ENCODE data around the gene MAN1B1.
"Not testable (repeated sequence)": the region's sequence is repeated elsewhere in the genome, so short reads cannot be mapped to it uniquely, and the experiment has no call there.

The MAN1B1 gene

GRCh38 chr9:137052998-137053943, 33.5 kb upstream of the MAN1B1 start:
- no peak for DNase-seq (ENCODE audit: low spot score)

- no peak for DNase-seq (ENCODE audit: low spot score)
Observed at GRCh38 chr9:137053944-137054931, 32.5 kb upstream of the MAN1B1 start, which contains the start of gene ENTPD2. TSS of gene ENTPD2 (minus strand) at chr9:137054061. CDS start at chr9:137053997, 64 bp downstream.

GRCh38 chr9:137054932-137055384, 31.8 kb upstream of the MAN1B1 start:
- no peak for DNase-seq (ENCODE audit: low spot score)

GRCh38 chr9:137055385-137056364, 31.1 kb upstream of the MAN1B1 start:
- peak; percentile 69 for DNase-seq (ENCODE audit: low spot score)

- no peak for DNase-seq (ENCODE audit: low spot score)
Observed at GRCh38 chr9:137056739-137057415, 29.9 kb upstream of the MAN1B1 start.

GRCh38 chr9:137057545-137057944, 29.2 kb upstream of the MAN1B1 start:
- DNase-seq (ENCODE audit: low spot score): no peak

GRCh38 chr9:137058521-137059234, 28.1 kb upstream of the MAN1B1 start:
- DNase-seq (ENCODE audit: low spot score): no peak

- DNase-seq (ENCODE audit: low spot score): no peak
Observed at GRCh38 chr9:137062384-137062783, 24.4 kb upstream of the MAN1B1 start.

GRCh38 chr9:137062798-137063197, 24.0 kb upstream of the MAN1B1 start:
- DNase-seq (ENCODE audit: low spot score): not testable (repeated sequence)

- no peak for DNase-seq (ENCODE audit: low spot score)
Observed at GRCh38 chr9:137063311-137064026, 23.3 kb upstream of the MAN1B1 start.

GRCh38 chr9:137064027-137064879, 22.5 kb upstream of the MAN1B1 start:
- peak; percentile 79 for DNase-seq (ENCODE audit: low spot score)

- no peak for DNase-seq (ENCODE audit: low spot score)
Observed at GRCh38 chr9:137064880-137065164, 22.0 kb upstream of the MAN1B1 start.

GRCh38 chr9:137065336-137065967, 21.3 kb upstream of the MAN1B1 start:
- no peak for DNase-seq (ENCODE audit: low spot score)

GRCh38 chr9:137066096-137066861, 20.5 kb upstream of the MAN1B1 start:
- no peak for DNase-seq (ENCODE audit: low spot score)

- peak; percentile 85 for DNase-seq (ENCODE audit: low spot score)
Observed at GRCh38 chr9:137067860-137068538, 18.8 kb upstream of the MAN1B1 start.
